ENCODE data around the gene GABRG1. TPM values are rescaled to one million over a fixed set of nuclear protein-coding genes. Genes with fewer than 3 reads are reported as not detected.

Gene GABRG1
- polyA plus RNA-seq, 1 donor from 2014 or later = 0.81 TPM

DNA sequence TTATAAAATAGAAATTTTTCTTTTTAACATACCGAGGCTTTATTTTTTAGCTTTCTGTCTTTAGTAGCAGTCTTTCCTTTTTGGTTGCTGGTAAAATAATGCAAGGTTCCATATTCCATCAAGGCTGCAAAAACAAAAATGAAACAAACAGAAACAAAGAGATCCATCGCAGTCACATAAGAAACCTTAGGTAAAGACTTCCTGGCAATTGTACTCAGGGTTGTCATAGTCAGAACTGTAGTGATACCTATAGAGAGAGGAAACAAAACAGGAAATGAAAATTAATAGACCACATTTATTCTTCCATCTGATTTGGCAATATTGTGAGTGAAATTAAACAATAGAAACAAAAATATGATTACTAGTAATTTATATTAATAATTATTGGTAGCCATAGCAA, 72.5 kb downstream of the GABRG1 start:
- Histone ChIP-seq H3K79me2 (replicated peaks; ENCODE audit: insufficient read depth, low read length) (no peaks in the 10 kb centered on the region), H3K9me2 (ENCODE audit: insufficient read depth, low read length) (no peaks in the 10 kb centered on the region), H4K20me1 (ENCODE audit: insufficient read depth) (no peaks in the 10 kb centered on the region), H3F3A (ENCODE audit: insufficient read depth, low read length, poor library complexity, severe bottlenecking) (no peaks in the 10 kb centered on the region), H3K36me3 (ENCODE audit: insufficient read depth, low read length) (no peaks in the 10 kb centered on the region), H3K27ac (ENCODE audit: low read length) (no peak overlapping the region), H3K9me3 (ENCODE audit: low read length) (no peaks in the 10 kb centered on the region), H3K9ac (ENCODE audit: low read length) (no peak overlapping the region), H2AFZ (ENCODE audit: low read depth, low read length) (no peak overlapping the region), H3K4me3 (ENCODE audit: low read length) (no peak overlapping the region), H3K4me2 (ENCODE audit: low read length) (no peak overlapping the region), H3K27me3 (ENCODE audit: insufficient read depth, low read depth, low read length) (no peaks in the 10 kb centered on the region)
- no peak for TF ChIP-seq EP300 (conservative IDR thresholded peaks at IDR 0.05; ENCODE audit: poor library complexity, severe bottlenecking)
- TF ChIP-seq RAD21 (conservative IDR thresholded peaks at IDR 0.05) = no peak
- TF ChIP-seq REST (IDR thresholded peaks at IDR 0.05; ENCODE audit: borderline replicate concordance) = no peak
- TF ChIP-seq POLR2AphosphoS5 (IDR thresholded peaks at IDR 0.05) = no peak
- TF ChIP-seq SMC3 (conservative IDR thresholded peaks at IDR 0.05; ENCODE audit: poor library complexity) = no peak
- no peak for TF ChIP-seq TAF1 (IDR thresholded peaks at IDR 0.05; ENCODE audit: low read depth)
- no peak for TF ChIP-seq MXI1 (conservative IDR thresholded peaks at IDR 0.05; ENCODE audit: poor library complexity, severe bottlenecking)
- no peak for TF ChIP-seq CTCF (IDR thresholded peaks at IDR 0.05; ENCODE audit: poor library complexity, severe bottlenecking)
- no peak for TF ChIP-seq EZH2 (IDR thresholded peaks at IDR 0.05; ENCODE audit: borderline replicate concordance, insufficient read depth, low read length, poor library complexity, severe bottlenecking)

GRCh38 chr4:46032056-46032455, 91.8 kb downstream of the GABRG1 start:
- no peak overlapping the region for H3K9ac ChIP-seq (ENCODE audit: low read length)
- no peak overlapping the region for H3K27ac ChIP-seq (ENCODE audit: low read length)
- H3K27me3 ChIP-seq (ENCODE audit: insufficient read depth, low read depth, low read length) = no peaks in the 10 kb centered on the region
- no peak for TF ChIP-seq SMC3 (conservative IDR thresholded peaks at IDR 0.05; ENCODE audit: poor library complexity)
- TF ChIP-seq EP300 (conservative IDR thresholded peaks at IDR 0.05; ENCODE audit: poor library complexity, severe bottlenecking) = no peak
- TF ChIP-seq CTCF (IDR thresholded peaks at IDR 0.05; ENCODE audit: poor library complexity, severe bottlenecking) = no peak
- TF ChIP-seq EZH2 (IDR thresholded peaks at IDR 0.05; ENCODE audit: borderline replicate concordance, insufficient read depth, low read length, poor library complexity, severe bottlenecking) = no peak
- TF ChIP-seq MXI1 (conservative IDR thresholded peaks at IDR 0.05; ENCODE audit: poor library complexity, severe bottlenecking) = no peak
- no peak for TF ChIP-seq REST (IDR thresholded peaks at IDR 0.05; ENCODE audit: borderline replicate concordance)
- no peak for TF ChIP-seq TAF1 (IDR thresholded peaks at IDR 0.05; ENCODE audit: low read depth)
- no peaks in the 10 kb centered on the region for H4K20me1 ChIP-seq (ENCODE audit: insufficient read depth)
- no peak overlapping the region for H2AFZ ChIP-seq (ENCODE audit: low read depth, low read length)
- H3K4me2 ChIP-seq (ENCODE audit: low read length) = no peak overlapping the region
- H3K9me2 ChIP-seq (ENCODE audit: insufficient read depth, low read length) = no peaks in the 10 kb centered on the region
- H3K36me3 ChIP-seq (ENCODE audit: insufficient read depth, low read length) = no peaks in the 10 kb centered on the region
- H3K4me3 ChIP-seq (ENCODE audit: low read length) = no peak overlapping the region
- no peaks in the 10 kb centered on the region for H3K79me2 ChIP-seq (replicated peaks; ENCODE audit: insufficient read depth, low read length)
- no peaks in the 10 kb centered on the region for H3K9me3 ChIP-seq (ENCODE audit: low read length)
- no peaks in the 10 kb centered on the region for H3F3A ChIP-seq (ENCODE audit: insufficient read depth, low read length, poor library complexity, severe bottlenecking)
